Effector memory CD8-positive, alpha-beta T cell (primary cell): ENCODE results near the gene PRKCZ.
A peak's percentile ranks its signal among the peaks of the same experiment; 100 is the strongest.
"Not testable (repeated sequence)": the region's sequence is repeated elsewhere in the genome, so short reads cannot be mapped to it uniquely, and the experiment has no call there.

Experiments
- ATAC-seq: fragments of 150-1000 bp; cut with Tn5 transposase; replicated peaks from 2 replicates; pipeline ENCODE4 v1.10.0; 2021; ENCODE audit warnings: mild to moderate bottlenecking, moderate library complexity
- DNase-seq, 3 experiments: peaks; one replicate each; pipeline ENCODE4 v3.0.0; 2021
- H3K27ac Mint-ChIP-seq, 2 donors: one replicate each; pipeline ENCODE4 v1.8.0; 2022; ENCODE audit warnings: mild to moderate bottlenecking in 2 of 2, mixed read lengths in 2 of 2, moderate library complexity in 2 of 2
- H3K27me3 Mint-ChIP-seq, 2 donors: one replicate each; pipeline ENCODE4 v1.8.0; 2022; ENCODE audit warnings: mixed read lengths in 2 of 2
- H3K36me3 Mint-ChIP-seq: one replicate; pipeline ENCODE4 v1.8.0; 2022; ENCODE audit warnings: mild to moderate bottlenecking, moderate library complexity, mixed read lengths; ENCODE audit not compliant: insufficient read depth
- H3K4me1 Mint-ChIP-seq, 2 donors: one replicate each; pipeline ENCODE4 v1.8.0; 2022; ENCODE audit warnings: low read depth in 2 of 2, mixed read lengths in 2 of 2
- H3K4me3 Mint-ChIP-seq, 2 donors: one replicate each; pipeline ENCODE4 v1.8.0; 2022; ENCODE audit warnings: mild to moderate bottlenecking in 2 of 2, mixed read lengths in 2 of 2, moderate library complexity in 2 of 2
- H3K9me3 Mint-ChIP-seq, 2 donors: one replicate each; pipeline ENCODE4 v1.8.0; 2022; ENCODE audit warnings: mixed read lengths in 2 of 2

The PRKCZ gene

DNA sequence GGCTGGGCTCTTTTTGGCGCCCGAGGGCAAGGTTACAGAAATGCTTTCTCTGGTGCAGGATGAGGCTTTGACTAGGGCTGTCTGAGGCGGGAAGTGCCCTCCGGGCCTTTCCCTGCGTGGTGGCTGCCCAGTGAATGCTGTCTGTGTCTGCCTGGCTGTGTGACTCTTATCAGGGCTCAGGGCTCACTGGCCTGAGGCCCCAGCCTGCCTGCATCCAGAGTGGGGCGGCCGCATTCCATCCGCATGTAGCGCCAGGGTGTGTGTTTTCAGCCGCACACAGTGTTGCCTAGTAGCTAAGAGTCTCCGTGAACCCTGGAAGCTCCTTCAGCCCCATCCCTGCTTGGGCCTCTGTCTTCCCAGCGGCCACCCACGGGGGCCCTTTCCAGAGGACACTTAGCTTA is 85.2 kb downstream of the PRKCZ start:
- Mint-ChIP-seq H3K27ac (no peak overlapping the region), H3K9me3 (no peaks in the 10 kb centered on the region), H3K4me3 (no peak overlapping the region), H3K27me3 (no peaks in the 10 kb centered on the region), H3K36me3 (peaks cover 4% of the 10 kb centered on the region), H3K4me1 (peaks cover 11 to 27% of the 10 kb centered on the region in 2 donors)
- no peak for DNase-seq
- ATAC-seq = no peak

DNA sequence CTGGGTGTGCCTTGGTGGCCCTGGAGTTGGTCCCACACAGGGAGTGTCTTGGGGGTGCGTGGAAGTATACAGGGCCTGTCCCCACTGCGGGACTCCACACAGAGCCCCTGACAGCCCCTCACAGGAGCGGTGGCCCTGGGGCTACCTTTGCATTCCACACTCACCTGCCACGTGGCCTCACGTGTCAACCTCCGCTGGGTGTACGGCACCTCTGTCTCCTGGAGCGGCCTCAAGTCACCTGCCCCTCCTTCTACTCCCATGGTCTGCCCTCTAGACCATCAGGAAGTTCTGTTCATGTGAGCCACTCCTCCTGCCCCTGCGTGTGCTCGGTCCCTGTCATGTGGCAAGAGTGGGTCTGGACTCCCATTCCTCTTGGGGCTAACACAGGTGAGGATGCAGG is 85.7 kb downstream of the PRKCZ start:
- no peak for ATAC-seq
- H3K4me3 Mint-ChIP-seq = no peak overlapping the region
- H3K9me3 Mint-ChIP-seq = no peaks in the 10 kb centered on the region
- no peak for DNase-seq
- no peak overlapping the region for H3K27ac Mint-ChIP-seq
- H3K27me3 Mint-ChIP-seq = no peaks in the 10 kb centered on the region
- H3K4me1 Mint-ChIP-seq = peaks cover 11 to 27% of the 10 kb centered on the region in 2 donors
- H3K36me3 Mint-ChIP-seq = peaks cover 4% of the 10 kb centered on the region

DNA sequence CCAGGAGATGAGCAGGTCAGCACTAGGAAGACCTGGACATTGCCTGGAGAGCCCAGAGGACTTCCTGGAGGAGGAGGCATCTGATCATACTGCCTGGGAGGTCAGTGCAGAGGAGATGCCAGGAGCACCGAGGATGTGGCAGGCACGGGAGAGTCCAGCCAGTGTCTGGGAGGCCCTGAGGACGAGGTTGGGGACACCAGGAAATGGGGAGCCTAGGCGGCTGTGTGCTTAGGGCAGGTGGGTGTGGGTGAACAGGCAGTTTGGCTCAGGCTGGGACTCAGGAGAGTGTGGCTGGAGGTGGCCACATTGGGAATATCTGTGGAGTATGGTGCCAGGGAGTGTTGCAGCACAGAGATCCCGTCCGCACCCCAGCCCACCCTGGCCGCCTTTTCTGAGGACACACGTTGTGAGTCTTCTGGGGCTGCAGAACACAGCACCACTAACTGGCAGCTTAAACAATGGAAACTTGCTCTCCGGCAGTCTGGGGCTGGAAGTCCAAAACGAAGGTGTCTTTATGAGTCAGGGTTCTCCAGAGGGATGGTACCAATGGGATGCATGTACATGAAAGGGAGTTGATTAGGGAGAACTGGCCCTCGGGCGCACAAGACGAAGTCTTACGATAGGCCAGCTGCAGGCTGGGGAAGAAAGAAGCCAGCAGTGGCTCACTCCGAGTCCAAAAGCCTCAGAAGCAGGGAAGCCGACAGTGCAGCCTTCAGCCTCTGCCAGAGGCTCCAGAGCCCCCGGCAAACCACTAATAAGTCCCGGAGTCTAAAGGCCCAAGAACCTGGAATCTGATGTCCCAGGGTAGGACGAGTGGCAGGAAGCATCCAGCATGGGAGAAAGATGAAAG is 86.4 kb downstream of the PRKCZ start:
- Mint-ChIP-seq H3K9me3 (no peaks in the 10 kb centered on the region), H3K4me1 (peaks cover 11 to 27% of the 10 kb centered on the region in 2 donors)

DNA sequence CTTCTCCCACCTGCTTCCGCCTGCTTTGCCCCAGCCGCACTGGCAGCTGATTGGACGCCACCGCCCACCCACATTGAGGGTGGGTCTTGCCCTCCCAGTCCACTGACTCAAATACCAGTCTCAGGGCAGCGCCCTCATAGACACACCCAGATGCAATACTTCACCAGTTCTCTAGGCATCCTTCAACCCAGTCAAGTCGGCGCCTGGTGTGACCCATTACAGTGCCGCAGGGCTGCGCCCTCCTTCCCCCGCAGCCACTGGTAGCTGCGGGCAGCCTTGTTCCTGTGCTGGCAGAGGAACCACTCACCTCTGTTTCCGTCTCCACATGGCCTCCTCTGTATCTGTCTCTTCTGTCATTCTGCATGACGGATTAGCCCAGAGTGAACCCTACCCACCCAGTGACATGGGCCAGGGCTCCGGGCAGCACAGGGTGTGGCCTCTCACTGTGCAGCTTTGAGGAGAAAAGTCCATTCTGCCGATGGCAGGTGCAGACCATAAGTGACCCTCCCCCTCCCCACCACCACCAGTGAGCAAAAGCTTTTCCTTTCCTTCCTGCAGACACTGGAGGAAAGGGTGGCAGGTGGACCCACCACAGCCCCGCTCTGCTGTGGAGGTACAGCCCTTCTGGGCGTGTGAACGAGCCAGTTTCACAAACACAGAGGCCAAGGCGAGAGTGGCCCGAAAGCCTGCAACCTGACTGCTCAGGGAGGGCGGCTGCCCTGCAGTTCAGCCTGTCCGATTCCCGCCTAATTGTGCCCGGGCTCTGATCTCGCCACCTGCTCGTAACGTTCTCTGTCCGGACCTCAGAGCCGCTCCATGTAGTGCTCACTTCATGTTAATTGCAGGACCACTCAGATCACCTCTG is 87.3 kb downstream of the PRKCZ start:
- Mint-ChIP-seq H3K27ac (peak overlapping the region; percentile 68 to 81), H3K36me3 (peaks cover 4% of the 10 kb centered on the region), H3K4me3 (peak overlapping the region in 1 of 2 donors; percentile 34), H3K27me3 (no peaks in the 10 kb centered on the region), H3K4me1 (peaks cover 9 to 26% of the 10 kb centered on the region in 2 donors), H3K9me3 (no peaks in the 10 kb centered on the region)
- peak in 1 of 3 experiments; percentile 14 for DNase-seq
- ATAC-seq = peak; percentile 16

More for the DNA sequence above, 86.4 kb downstream of the PRKCZ start:
- Mint-ChIP-seq H3K27me3 (no peaks in the 10 kb centered on the region), H3K36me3 (peaks cover 4% of the 10 kb centered on the region), H3K4me3 (no peak overlapping the region), H3K27ac (no peak overlapping the region)
- DNase-seq (no peak), ATAC-seq (no peak)

DNA sequence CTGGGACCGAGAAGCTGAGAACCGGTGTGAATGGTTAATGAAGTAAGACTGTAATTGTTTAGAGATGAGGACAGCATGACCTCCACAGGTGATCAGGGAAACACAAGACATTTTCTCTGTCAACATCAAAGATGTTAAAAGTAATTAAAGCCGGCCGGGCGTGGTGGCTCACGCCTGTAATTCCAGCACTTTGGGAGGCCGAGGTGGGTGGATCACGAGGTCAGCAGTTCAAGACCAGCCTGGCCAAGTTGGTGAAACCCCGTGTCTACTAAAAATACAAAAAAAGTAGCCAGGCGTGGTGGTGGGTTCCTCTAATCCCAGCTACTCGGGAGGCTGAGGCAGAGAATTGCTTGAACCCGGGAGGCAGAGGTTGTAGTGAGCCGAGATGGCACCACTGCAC is 88.9 kb downstream of the PRKCZ start:
- H3K4me3 Mint-ChIP-seq, H3K27me3 Mint-ChIP-seq, ATAC-seq, H3K36me3 Mint-ChIP-seq, H3K9me3 Mint-ChIP-seq, DNase-seq: not testable (repeated sequence)
- Mint-ChIP-seq H3K4me1 (peaks cover 0 to 21% of the 10 kb centered on the region in 2 donors), H3K27ac (peak overlapping the region in 1 of 2 donors; percentile 81)

DNA sequence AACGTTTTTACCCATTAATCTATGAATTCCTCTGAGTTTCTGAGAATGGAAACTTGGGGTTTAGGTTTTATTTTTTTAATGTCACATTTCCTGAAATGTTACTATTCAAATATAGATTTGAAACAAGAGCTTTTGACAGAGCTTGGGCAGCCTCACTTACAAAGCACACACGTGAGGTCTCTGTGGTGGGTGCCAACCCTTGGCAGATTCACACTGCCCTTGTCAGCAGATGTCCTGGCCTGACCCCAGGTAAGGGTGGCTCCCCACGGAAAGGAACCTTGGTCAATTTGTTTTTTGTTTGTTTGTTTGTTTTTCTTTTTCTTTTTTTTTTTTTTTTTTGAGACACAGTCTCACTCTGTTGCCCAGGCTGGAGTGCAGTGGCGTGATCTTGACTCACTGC is 90.8 kb downstream of the PRKCZ start:
- Mint-ChIP-seq H3K36me3 (peaks cover 11% of the 10 kb centered on the region), H3K27me3 (no peaks in the 10 kb centered on the region), H3K9me3 (no peaks in the 10 kb centered on the region), H3K4me3 (no peak overlapping the region), H3K4me1 (peaks cover 0 to 21% of the 10 kb centered on the region in 2 donors), H3K27ac (no peak overlapping the region)
- ATAC-seq (no peak), DNase-seq (no peak)

DNA sequence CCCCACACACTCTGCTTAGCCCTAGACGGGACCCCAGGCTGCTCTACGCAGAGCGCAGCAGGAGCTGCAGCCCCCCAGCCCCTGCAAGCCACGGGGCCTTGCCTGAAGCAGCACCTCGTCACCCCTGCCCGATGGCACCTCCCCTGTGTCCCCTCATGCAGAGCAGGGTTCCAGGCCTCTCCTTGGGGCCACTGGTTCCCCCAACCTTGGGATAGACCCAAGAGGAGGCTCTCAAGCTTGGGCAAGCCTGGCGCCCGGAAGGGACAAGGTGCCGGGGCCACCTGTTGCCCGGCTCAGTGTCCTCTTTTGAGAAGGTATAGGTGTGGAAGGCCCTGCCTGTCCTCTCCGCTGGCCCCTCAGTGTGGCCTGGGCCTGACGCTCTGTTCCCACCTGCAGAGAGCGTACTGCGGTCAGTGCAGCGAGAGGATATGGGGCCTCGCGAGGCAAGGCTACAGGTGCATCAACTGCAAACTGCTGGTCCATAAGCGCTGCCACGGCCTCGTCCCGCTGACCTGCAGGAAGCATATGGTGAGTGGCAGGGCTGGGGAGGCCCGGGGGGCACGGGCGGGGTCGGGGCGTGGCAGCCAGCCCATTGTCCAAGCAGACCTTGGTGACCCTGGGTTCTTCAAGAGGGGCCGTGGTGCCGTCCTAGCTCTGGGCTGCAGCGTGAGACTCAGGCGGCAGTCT is 93.7 kb downstream of the PRKCZ start:
- Mint-ChIP-seq H3K4me3 (no peak overlapping the region), H3K4me1 (peaks cover 0 to 6% of the 10 kb centered on the region in 2 donors), H3K9me3 (no peaks in the 10 kb centered on the region), H3K27ac (no peak overlapping the region), H3K27me3 (no peaks in the 10 kb centered on the region), H3K36me3 (peaks cover 9% of the 10 kb centered on the region)
- ATAC-seq (no peak), DNase-seq (no peak)

DNA sequence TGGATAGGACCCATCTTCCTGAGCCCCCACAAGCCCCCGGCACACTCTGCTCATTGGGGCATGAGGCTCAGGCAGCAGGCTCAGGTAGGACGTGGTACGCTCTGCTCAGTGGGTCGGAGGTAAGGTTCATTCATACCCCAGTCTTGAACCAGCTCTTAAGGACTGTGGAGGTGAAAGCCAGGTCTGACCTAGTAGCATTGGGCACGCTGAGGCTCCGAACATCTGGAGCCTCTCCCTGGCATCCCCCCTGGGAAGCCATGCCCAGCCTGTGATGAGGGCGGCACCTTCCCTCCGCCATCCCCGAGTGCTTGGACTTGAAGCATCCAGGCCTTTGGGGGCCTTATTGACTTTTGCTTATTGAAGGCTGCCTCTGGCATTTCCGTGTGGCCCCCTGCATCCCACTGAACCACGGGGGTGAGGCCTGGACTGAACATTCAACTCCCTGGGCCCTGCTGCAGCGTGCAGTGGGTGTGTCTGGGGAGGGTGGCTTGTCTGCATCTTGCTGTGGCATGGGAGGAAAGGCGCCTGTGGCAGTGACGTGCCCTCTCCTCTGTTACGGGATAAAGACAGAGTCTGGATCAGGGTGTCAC is 94.4 kb downstream of the PRKCZ start:
- Mint-ChIP-seq H3K27me3 (no peaks in the 10 kb centered on the region), H3K27ac (no peak overlapping the region), H3K4me1 (peaks cover 0 to 6% of the 10 kb centered on the region in 2 donors), H3K4me3 (no peak overlapping the region), H3K9me3 (no peaks in the 10 kb centered on the region), H3K36me3 (peaks cover 10% of the 10 kb centered on the region)
- DNase-seq (no peak), ATAC-seq (no peak)

DNA sequence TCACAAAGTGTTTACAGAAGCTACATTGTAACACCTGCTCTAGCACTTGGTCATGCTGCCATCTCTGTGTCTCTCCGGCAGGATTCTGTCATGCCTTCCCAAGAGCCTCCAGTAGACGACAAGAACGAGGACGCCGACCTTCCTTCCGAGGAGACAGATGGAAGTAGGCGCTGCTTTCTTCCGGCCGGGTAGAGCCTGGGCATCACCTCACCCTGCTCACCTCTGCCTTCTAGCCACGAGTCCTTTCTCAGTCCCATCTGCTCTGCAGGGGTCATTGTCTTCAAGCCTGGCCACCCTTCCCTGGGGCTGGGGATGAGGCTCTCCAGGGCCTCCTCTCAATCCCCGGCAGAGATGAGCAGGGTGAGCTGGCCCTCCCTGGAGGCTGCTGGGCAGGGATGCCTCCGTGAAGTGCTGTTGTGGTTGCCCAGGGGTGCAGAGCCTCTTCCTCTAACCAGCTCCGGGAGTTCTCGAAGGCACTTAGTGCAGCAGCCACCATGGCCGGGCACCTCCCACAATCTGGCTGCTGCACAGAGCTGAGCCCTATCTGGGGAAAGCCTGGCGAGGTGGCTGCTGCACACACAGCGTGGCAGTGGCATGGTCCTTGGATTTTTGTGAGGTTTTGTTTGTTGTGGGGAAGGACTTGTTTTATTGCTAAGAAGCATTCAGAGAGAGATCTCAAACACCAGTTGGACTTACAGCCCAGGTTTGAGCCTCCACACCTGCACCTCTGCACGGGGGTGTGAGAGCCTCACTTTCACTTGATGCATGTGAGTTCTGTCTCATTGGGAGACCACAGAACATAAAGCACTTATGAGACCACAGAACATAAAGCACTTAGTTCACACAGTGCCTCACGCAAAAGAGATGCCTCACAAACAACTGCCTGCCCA is 96.0 kb downstream of the PRKCZ start:
- H3K27ac Mint-ChIP-seq = no peak overlapping the region
- H3K4me3 Mint-ChIP-seq = no peak overlapping the region
- H3K9me3 Mint-ChIP-seq = no peaks in the 10 kb centered on the region
- no peaks in the 10 kb centered on the region for H3K27me3 Mint-ChIP-seq
- DNase-seq (peak in 1 of 3 experiments; percentile 27), ATAC-seq (peak; percentile 54)
- peaks cover 10% of the 10 kb centered on the region for H3K36me3 Mint-ChIP-seq
- peaks cover 0 to 2% of the 10 kb centered on the region in 2 donors for H3K4me1 Mint-ChIP-seq

DNA sequence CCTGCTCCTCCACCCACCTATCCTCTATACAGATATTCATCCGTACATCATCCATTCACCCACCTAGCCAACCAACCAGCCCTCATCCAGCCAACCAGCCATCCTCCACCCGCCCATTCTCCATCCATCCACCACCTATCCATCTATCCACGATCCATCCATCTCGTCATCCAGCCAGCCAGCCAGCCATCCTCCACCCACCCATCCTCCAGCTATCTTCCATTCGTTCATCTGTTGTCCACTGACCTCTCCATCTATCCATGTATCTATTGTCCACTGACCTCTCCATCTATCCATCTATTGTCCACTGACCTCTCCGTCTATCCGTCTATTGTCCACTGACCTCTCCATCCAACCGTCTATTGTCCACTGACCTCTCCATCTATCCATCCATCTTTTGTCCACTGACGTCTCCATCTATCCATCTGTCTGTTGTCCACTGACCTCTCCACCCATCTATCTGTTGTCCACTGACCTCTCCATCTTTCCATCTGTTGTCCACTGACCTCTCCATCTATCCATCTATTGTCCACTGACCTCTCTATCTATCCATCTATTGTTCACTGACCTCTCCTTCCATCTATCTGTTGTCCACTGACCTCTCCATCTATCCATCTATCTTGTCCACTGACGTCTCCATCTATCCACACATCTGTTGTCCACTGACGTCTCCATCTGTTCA is 96.8 kb downstream of the PRKCZ start:
- Mint-ChIP-seq H3K27me3 (no peaks in the 10 kb centered on the region), H3K36me3 (peaks cover 10% of the 10 kb centered on the region), H3K4me1 (peaks cover 0 to 2% of the 10 kb centered on the region in 2 donors), H3K9me3 (no peaks in the 10 kb centered on the region), H3K27ac (no peak overlapping the region), H3K4me3 (no peak overlapping the region)
- ATAC-seq (no peak), DNase-seq (no peak)

DNA sequence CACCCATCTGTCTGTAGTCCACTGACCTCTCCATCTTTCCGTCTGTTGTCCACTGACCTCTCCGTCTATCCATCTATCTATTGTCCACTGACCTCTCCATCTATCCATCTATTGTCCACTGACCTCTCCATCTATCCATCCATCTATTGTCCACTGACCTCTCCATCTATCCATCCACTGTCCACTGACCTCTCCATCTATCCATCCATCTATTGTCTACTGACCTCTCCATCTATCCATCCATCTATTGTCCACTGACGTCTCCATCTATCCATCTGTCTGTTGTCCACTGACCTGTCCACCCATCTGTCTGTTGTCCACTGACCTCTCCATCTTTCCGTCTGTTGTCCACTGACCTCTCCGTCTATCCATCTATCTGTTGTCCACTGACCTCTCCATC is 97.7 kb downstream of the PRKCZ start:
- H3K36me3 Mint-ChIP-seq = peaks cover 10% of the 10 kb centered on the region
- not testable (repeated sequence) for H3K27ac Mint-ChIP-seq, ATAC-seq, H3K4me1 Mint-ChIP-seq, H3K27me3 Mint-ChIP-seq, H3K9me3 Mint-ChIP-seq, H3K4me3 Mint-ChIP-seq, DNase-seq

DNA sequence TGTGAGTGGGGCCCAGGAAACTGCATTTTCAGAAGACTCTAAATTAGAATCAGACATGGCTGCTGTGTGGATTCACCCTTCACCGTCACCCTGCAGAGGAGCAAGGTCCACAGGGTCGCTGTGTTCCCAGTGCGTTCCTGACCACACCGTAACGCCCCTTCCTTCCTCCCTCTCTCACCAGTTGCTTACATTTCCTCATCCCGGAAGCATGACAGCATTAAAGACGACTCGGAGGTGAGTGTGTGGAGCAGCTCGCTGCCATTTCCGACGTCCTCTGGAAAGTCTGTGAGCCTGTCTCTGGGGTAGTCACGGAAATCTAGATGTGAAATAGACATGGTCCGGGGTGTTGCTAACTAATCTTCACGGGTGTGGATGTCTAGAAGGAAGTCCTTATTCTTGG is 98.5 kb downstream of the PRKCZ start:
- no peaks in the 10 kb centered on the region for H3K9me3 Mint-ChIP-seq
- ATAC-seq (peak; percentile 85), DNase-seq (peak; percentile 49 to 64 (median 63))
- no peaks in the 10 kb centered on the region for H3K27me3 Mint-ChIP-seq
- no peak overlapping the region for H3K27ac Mint-ChIP-seq
- H3K4me3 Mint-ChIP-seq = no peak overlapping the region
- peaks cover 10% of the 10 kb centered on the region for H3K36me3 Mint-ChIP-seq
- H3K4me1 Mint-ChIP-seq = peaks cover 0 to 7% of the 10 kb centered on the region in 2 donors
